ENCODE measurements around the gene CLASP2. TPM values are rescaled to one million over a fixed set of nuclear protein-coding genes. Genes with fewer than 3 reads are reported as not detected.

Gene CLASP2
- 26.4 and 31.0 TPM in 2 replicates for total RNA-seq

GRCh38 chr3:33717866-33718594, at the start of gene CLASP2:
TSS of gene CLASP2 (minus strand) at chr3:33718254. CDS start at chr3:33718002, 252 bp downstream.

Other genes with a start within 250 kb of the CLASP2 start
- gene PDCD6IP, start 80.4 kb upstream of the CLASP2 start, total RNA-seq, result 83.1 and 130 TPM in 2 replicates

All from mesangial cell (primary cell).